Breast epithelium (tissue), 3 donors: ENCODE measurements around the gene AGRN.

Experiments used
- POLR2A ChIP-seq: fragments of 450-650 bp; IDR thresholded peaks from one replicate; pipeline ENCODE4 v1.6.1; 2016; ENCODE audit warnings: antibody characterized with exemption, mild to moderate bottlenecking, moderate library complexity
- POLR2AphosphoS5 ChIP-seq, 3 donors: sonication (generic); formaldehyde crosslinking; IDR thresholded peaks; one replicate each; pipeline ENCODE4 v1.6.1; 2017; ENCODE audit warnings: antibody characterized with exemption in 3 of 3
- TF ChIP-seq, protein P1 (sequence below), 3 donors: fragments of 450-650 bp; IDR thresholded peaks; one replicate each; pipeline ENCODE4 v1.5.1; 2016 to 2017; ENCODE audit warnings: antibody characterized with exemption in 3 of 3, mild to moderate bottlenecking in 3 of 3, moderate library complexity in 3 of 3

DNA sequence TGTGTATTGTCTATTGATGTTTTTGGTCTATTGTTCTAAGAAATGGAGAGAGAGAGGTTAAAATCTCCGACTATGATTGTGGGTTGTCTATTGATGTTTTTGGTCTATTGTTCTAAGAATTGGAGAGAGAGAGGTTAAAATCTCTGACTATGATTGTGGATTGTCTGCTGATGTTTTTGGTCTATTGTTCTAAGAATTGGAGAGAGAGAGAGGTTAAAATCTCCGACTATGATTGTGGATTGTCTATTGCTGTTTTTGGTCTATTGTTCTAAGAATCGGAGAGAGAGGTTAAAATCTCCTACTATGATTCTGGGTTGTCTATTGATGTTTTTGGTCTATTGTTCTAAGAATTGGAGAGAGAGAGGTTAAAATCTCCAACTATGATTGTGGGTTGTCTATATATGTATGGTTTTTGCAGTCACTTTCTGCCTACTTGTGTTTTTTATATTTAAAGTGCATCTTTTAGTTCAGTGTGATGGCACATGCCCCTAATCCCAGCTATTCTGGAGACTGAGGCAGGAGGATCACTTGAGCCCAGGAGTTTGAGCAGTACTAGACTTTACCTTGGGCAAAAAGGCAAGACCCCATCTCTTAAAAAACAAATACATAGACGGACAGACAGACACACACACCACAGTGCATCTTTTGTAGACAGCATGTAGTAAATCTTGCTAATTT is 79.7 kb downstream of the AGRN start:
- TF ChIP-seq, protein P1, sequence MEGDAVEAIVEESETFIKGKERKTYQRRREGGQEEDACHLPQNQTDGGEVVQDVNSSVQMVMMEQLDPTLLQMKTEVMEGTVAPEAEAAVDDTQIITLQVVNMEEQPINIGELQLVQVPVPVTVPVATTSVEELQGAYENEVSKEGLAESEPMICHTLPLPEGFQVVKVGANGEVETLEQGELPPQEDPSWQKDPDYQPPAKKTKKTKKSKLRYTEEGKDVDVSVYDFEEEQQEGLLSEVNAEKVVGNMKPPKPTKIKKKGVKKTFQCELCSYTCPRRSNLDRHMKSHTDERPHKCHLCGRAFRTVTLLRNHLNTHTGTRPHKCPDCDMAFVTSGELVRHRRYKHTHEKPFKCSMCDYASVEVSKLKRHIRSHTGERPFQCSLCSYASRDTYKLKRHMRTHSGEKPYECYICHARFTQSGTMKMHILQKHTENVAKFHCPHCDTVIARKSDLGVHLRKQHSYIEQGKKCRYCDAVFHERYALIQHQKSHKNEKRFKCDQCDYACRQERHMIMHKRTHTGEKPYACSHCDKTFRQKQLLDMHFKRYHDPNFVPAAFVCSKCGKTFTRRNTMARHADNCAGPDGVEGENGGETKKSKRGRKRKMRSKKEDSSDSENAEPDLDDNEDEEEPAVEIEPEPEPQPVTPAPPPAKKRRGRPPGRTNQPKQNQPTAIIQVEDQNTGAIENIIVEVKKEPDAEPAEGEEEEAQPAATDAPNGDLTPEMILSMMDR (IDR thresholded peaks at IDR 0.05): no peak
- TF ChIP-seq POLR2AphosphoS5 (IDR thresholded peaks at IDR 0.05): no peak
- TF ChIP-seq POLR2A: no peak
